Bronchial epithelial cell (primary cell): ENCODE measurements around the gene DPF1. TPM values are rescaled to one million over a fixed set of nuclear protein-coding genes. Genes with fewer than 3 reads are reported as not detected.

ENCODE experiments used
- DNase-seq: peaks from one replicate; pipeline ENCODE4 v3.0.0-alpha.2; 2010; ENCODE audit warnings: low read depth
- FAIRE-seq: peaks from 2 replicates; lab custom pipeline; 2011; peaks lifted over from hg19 to GRCh38; lab: Jason Lieb, UNC
- H3K27me3 ChIP-seq: 2 replicates; pipeline ENCODE4 v1.5.1; 2011; ENCODE audit warnings: low read length; ENCODE audit not compliant: control insufficient read depth, insufficient read depth
- H3K36me3 ChIP-seq: 2 replicates; pipeline ENCODE4 v1.5.1; 2011; ENCODE audit warnings: low read length; ENCODE audit not compliant: control insufficient read depth, insufficient read depth
- H3K4me3 ChIP-seq: 2 replicates; pipeline ENCODE4 v1.5.1; 2011; ENCODE audit warnings: mild to moderate bottlenecking, low read depth, low read length, control low read depth
- CTCF ChIP-seq: IDR thresholded peaks from 2 replicates; pipeline ENCODE4 v1.5.1; 2011; ENCODE audit warnings: mild to moderate bottlenecking, moderate library complexity, low read length, control low read depth, inconsistent platforms; ENCODE audit not compliant: insufficient read depth, severe bottlenecking
- total RNA-seq: library from RNA; depleted of rRNA; stranded (reverse); fragments of >200 nt; gene quantifications from 2 replicates; pipeline ENCODE4 v1.2.1, GENCODE V29; 2014

DPF1 gene
- total RNA-seq, 1 donor from 2014 or later, result not detected

DNA sequence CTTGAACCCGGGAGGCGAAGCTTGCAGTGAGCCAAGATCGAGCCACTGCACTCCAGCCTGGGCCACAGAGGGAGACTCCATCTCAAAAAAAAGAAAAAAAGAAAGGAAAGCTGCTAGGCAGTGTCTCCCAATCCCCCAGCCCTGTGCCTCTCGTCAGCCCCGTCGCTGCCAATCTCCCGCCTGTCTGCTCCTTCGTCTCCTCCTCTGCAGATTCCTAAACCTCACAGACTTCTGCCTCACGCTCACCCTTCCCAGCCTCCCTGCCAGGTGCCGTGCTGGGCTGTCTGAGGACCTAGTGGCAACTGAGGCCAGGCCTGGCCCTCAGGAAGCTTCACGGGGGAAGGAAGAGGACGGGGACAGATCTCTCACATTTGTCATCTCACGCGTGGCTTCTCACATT is 21.5 kb downstream of the DPF1 start:
- Histone ChIP-seq H3K27me3 (no peaks in the 10 kb centered on the region), H3K36me3 (peaks cover 8% of the 10 kb centered on the region), H3K4me3 (no peak overlapping the region)
- FAIRE-seq, result no peak
- TF ChIP-seq CTCF, result no peak
- DNase-seq, result no peak

GRCh38 chr19:38201731-38202130 is 22.3 kb downstream of the DPF1 start:
- FAIRE-seq, result no peak

DNA sequence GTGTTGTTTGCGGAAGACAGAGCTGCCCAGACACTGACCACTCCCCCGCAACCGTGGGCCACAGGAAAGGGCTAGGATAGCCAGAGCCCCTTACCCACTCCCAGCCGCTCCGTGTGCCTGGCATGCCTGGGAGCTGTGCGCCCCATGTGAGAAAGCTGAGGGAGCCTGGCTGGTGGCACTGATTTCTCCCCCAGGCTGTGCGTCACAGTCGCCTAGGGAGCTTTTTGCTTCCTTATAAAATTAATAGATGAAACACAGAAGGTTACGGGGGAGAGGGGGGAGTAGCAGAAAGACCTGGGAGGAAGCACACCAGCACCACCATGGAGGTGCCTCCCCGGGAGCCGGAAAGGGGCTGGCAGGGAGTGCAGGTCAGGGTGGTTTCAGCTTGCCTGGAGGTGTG is 24.7 kb downstream of the DPF1 start:
- H3K36me3 ChIP-seq, result peaks cover 7% of the 10 kb centered on the region
- H3K4me3 ChIP-seq, result no peak overlapping the region
- no peaks in the 10 kb centered on the region for H3K27me3 ChIP-seq
- no peak for FAIRE-seq
- TF ChIP-seq CTCF, result no peak
- no peak for DNase-seq

More at GRCh38 chr19:38201731-38202130, 22.3 kb downstream of the DPF1 start:
- no peak for DNase-seq
- Histone ChIP-seq H3K27me3 (no peaks in the 10 kb centered on the region), H3K4me3 (no peak overlapping the region), H3K36me3 (peaks cover 8% of the 10 kb centered on the region)
- no peak for TF ChIP-seq CTCF

GRCh38 chr19:38197937-38198704 is 25.9 kb downstream of the DPF1 start:
- Histone ChIP-seq H3K27me3 (no peaks in the 10 kb centered on the region), H3K36me3 (peaks cover 7% of the 10 kb centered on the region), H3K4me3 (no peak overlapping the region)
- DNase-seq, result no peak
- FAIRE-seq, result no peak
- TF ChIP-seq CTCF, result no peak

GRCh38 chr19:38196948-38197656 is 26.9 kb downstream of the DPF1 start:
- Histone ChIP-seq H3K27me3 (no peaks in the 10 kb centered on the region), H3K36me3 (peaks cover 7% of the 10 kb centered on the region), H3K4me3 (no peak overlapping the region)
- no peak for TF ChIP-seq CTCF
- FAIRE-seq (no peak), DNase-seq (no peak)
